GM12874 (cell line): ENCODE measurements around the gene KRTAP2-3.
"Not testable (repeated sequence)": the region's sequence is repeated elsewhere in the genome, so short reads cannot be mapped to it uniquely, and the experiment has no call there.

Source experiments
- CTCF ChIP-seq: IDR thresholded peaks from 2 replicates; pipeline ENCODE4 v1.5.1; 2011; ENCODE audit warnings: low read depth, mild to moderate bottlenecking, control low read depth, low read length, moderate library complexity; ENCODE audit not compliant: insufficient read depth

The KRTAP2-3 gene

GRCh38 chr17:41060052-41060604, at the start of gene KRTAP2-3:
Gene KRTAP2-3 (minus strand): TSS chr17:41060114. CDS start chr17:41060050, 64 bp downstream.
- TF ChIP-seq CTCF = no peak

- no peak for TF ChIP-seq CTCF
Measured at GRCh38 chr17:41107941-41108450, 48.1 kb upstream of the KRTAP2-3 start.

GRCh38 chr17:41105347-41105746, 45.4 kb upstream of the KRTAP2-3 start, which contains the start of gene KRTAP4-9:
Gene KRTAP4-9 (plus strand): TSS chr17:41105389. CDS start chr17:41105389, 0 bp downstream.
- TF ChIP-seq CTCF = not testable (repeated sequence)

GRCh38 chr17:41103896-41104295, 44.0 kb upstream of the KRTAP2-3 start:
- TF ChIP-seq CTCF = no peak

GRCh38 chr17:41101586-41102259, 41.8 kb upstream of the KRTAP2-3 start, which contains the start of gene KRTAP4-16:
Gene KRTAP4-16 (minus strand): TSS chr17:41102209. CDS start chr17:41102209, 0 bp downstream.
- TF ChIP-seq CTCF = no peak

GRCh38 chr17:41098481-41098880, 38.6 kb upstream of the KRTAP2-3 start:
- TF ChIP-seq CTCF = no peak

- no peak for TF ChIP-seq CTCF
Measured at GRCh38 chr17:41098042-41098441, 38.1 kb upstream of the KRTAP2-3 start, which contains the start of gene KRTAP4-8. Gene KRTAP4-8 (minus strand): TSS chr17:41098142. CDS start chr17:41098084, 58 bp downstream.
